DMS53 treated with DMSO at 0.1 percent for 48 hours (cell line): ENCODE data around the gene SYPL2.
A peak's percentile ranks its signal among the peaks of the same experiment; 100 is the strongest.
"Not testable (repeated sequence)": the region's sequence is repeated elsewhere in the genome, so short reads cannot be mapped to it uniquely, and the experiment has no call there.

Experiments used
- DNase-seq: peaks from one replicate; lab custom pipeline; 2025; ENCODE audit not compliant: unreplicated experiment; lab: John Stamatoyannopoulos, UW

Gene SYPL2

GRCh38 chr1:109470245-109470644 is 3.9 kb downstream of the SYPL2 start:
- no peak for DNase-seq

- no peak for DNase-seq
Observed at GRCh38 chr1:109472779-109473178, 6.4 kb downstream of the SYPL2 start.

- not testable (repeated sequence) for DNase-seq
Observed at GRCh38 chr1:109473284-109474057, 7.1 kb downstream of the SYPL2 start.

DNA sequence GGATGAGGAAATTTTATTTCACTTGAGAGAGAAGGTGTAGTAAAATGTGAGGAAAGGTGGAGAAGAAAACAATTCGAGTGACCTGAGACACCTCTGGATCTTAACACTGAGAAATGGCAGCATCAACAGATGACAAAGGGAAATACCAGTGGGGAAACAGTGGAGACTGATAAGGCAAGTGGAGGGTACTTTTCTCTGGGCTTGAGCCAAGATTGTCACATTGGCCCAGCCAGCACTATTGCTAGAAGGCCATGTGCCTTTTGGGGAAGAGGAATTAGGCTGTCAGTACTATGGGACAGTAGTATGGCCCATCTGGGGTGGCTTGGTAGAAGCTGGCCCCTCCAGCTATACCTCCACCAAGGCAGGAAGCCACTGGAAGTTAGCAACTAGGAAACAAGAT is 8.4 kb downstream of the SYPL2 start:
- no peak for DNase-seq

DNA sequence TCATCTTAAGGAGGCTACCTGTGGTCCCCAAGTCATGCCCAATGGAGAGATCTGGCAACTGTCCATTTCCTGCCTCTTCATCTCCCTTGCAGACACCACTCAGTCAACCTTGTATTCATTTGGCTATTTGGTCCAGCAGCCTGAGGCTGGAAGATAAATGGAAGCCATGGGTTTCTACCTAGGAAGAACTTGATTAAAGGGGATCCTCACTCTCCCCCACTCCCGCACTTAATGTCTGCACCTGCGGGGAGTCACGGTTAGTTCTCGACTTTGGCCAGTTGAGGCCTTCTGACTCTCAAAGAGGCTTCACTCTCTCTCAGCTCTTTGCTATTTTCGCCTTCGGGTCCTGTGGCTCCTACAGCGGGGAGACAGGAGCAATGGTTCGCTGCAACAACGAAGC is 8.9 kb downstream of the SYPL2 start:
- no peak for DNase-seq

GRCh38 chr1:109476825-109477224 is 10.5 kb downstream of the SYPL2 start:
- DNase-seq: no peak

DNA sequence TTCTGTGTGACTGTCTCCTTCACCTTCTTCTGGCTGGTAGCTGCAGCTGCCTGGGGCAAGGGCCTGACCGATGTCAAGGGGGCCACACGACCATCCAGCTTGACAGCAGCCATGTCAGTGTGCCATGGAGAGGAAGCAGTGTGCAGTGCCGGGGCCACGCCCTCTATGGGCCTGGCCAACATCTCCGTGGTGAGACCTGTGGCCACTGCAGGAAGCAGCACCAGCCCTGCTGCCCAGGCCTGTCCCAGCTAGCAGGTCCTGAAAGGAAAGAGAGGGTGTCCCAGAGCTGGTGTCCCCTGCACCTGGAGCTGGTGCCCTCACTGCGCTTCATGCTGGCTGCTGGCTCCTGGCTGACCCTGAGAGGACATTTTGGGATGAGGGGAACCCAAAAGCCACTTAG is 11.5 kb downstream of the SYPL2 start:
- no peak for DNase-seq

GRCh38 chr1:109478806-109479205 is 12.5 kb downstream of the SYPL2 start:
- DNase-seq: no peak

GRCh38 chr1:109479311-109479710 is 13.0 kb downstream of the SYPL2 start:
- no peak for DNase-seq

GRCh38 chr1:109479901-109480300 is 13.6 kb downstream of the SYPL2 start:
- DNase-seq: no peak

DNA sequence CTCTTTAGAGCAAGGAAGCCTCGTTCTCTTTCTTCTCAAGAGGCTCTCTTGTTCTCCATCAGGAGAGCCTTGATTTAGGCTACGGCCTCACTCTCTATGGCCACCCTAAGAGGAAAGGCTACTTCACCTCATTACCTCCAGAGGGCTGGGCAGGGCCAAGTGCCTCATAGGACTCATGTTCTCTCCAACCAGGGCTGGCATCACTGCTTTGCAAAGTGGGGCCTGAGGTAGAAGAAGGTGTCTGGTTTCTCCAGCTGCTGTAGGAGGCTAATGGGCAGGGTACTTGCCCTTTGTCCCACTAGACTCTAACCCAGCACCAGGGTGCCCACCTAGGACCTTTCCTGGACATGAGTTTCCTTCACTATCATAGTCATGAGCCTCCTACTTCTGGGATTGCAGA is 15.3 kb downstream of the SYPL2 start:
- no peak for DNase-seq

GRCh38 chr1:109482242-109482641 is 15.9 kb downstream of the SYPL2 start:
- no peak for DNase-seq

DNA sequence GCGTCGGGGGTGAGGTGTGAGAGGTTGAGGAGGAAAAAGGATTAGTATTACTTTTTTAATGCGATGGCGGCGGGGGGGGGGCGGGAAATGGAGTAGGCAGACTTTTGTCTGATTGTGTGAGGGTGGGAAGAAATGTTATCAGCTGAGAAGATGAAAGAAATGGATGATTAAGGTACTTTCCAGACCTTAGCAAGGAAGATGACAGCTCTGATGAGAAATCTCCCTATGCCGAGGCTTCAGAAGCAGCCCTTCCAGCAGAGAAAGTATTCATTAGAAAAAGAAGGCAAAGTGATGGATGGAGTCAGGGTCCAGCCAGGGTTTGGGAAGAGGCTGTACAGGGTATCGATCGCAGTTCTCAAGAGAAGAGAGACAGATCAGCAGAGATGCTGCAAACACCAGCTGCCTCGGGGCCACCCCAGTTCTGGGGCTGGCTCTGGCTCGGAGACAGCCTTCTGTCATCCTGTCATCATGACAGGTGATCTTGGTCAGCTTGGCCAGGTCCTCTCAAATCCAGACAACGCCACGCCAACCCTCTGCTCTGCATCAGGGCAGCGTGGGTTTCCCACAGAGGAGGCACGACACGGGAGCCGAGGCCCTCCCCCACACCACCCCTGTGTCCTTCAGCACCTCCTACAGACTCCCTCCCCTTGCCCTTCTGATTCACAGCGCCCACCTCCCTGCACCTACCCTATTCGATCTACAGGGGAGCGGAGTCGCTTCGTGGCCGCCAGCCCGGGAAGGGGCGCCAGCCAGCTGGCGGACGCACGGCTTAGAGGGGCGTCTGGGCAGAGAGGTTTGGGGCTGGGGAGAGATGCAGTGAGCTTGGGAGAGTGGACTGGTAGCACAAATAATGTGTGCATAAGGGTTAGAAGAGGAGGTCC is 16.7 kb downstream of the SYPL2 start:
- no peak for DNase-seq

- DNase-seq: peak; percentile 86
Observed at GRCh38 chr1:109483672-109484518, 17.5 kb downstream of the SYPL2 start, which contains the start of gene ATXN7L2. ATXN7L2 (plus strand) TSS chr1:109483905; CDS start chr1:109483954, 49 bp downstream.

DNA sequence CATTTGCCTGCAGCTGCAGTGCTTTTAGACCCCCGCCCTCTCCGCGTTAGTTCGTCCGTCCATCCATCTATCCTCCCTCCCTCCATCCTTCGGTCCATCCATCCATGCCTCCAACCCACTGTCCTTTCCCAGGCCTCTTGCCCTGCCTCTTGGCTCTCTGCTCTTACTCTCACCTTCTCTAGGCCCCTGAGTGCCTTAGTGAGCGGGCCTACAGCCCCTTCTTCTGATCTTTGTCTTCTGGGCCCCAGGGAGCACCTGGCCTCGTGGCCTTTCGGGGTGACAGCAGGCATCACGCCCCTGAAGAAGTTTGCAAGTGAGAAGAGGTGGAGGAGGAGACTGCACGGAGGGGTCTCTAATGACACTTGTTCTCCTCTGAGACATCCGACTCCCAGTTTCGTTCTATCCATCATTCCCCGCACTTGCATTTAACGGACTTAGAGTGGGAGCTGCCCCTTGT is 18.2 kb downstream of the SYPL2 start:
- no peak for DNase-seq

DNA sequence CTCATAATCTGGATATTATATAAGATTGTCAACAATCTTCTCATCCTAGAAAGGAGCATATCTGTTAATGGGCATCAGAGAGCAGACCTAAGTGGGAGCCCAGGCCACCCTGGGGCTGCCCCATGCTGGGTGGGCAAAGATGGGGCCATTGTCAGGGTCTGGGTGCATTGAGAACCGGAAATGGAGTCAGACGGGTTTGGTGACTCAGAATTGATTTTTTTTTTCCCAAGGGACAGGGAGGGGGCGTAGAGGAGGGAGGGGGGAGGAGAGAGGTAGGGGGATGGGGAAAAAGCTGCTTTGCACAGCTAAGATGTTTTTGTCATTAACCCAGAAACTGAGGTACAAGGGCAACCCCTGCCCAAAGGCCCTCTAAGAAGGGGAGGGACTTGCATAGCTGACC is 18.7 kb downstream of the SYPL2 start:
- DNase-seq: no peak

GRCh38 chr1:109487261-109487660 is 20.9 kb downstream of the SYPL2 start:
- DNase-seq: no peak

DNA sequence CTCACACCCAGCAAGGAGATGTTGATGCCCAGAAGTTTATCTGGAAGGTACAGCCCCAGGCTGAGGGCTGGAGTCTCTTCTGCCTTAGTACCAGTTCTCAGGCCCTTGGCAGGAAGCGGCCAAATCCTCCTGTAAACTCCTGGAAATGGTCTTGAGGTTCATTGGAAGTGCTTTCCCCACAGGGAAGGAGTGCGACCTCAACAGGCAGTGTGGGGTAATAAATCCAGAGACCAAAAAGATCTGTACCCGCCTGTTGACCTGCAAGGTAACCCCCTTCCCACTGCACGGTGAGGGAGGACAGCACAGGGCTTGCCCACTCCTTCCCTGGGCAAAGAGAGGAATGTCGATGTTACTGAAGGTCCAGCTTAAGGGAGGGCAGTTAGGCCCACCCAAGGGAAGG is 21.9 kb downstream of the SYPL2 start:
- no peak for DNase-seq

- no peak for DNase-seq
Observed at GRCh38 chr1:109488696-109489095, 22.4 kb downstream of the SYPL2 start.

DNA sequence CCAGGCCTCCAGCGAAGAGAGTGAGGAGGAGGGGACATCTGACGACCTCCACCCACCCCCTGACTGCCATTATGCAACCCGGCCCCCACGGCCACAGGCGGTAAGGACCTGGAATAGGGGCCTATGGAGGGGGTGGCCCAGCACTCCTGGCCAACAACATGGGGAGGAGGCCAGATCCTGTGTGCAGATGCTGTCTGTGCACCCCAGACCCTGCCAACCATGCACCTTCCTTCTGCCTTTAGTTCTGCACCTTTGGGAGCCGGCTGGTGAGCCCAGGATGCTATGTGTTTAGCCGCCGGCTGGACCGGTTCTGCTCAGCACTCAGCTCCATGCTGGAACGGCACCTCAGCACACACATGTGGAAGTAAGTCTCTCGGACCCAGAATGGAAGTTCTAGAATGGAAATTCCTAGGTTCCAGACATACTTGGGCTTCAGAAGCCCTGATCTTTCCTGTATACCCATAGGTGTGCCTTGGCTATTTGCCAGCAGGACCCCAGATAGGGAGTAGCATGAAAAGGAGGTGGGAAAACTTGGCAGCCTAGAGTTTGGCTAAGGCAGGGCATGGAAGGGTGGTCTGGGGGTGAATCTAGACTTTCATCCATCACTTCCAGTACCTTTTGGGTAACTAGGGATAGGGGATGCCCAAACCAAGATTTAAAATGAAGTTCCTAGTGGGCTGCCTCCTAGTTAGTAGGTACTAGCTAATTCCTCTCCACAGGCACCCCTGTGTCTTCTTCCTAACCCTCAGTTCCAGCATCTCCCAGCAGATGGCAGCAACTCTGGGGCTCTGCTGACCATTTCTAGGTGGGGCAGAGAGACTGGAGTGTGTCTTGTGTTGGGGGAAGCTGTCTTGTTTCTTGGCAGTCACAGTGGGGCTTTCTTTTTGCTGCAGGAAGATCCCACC is 23.9 kb downstream of the SYPL2 start:
- peak; percentile 36 for DNase-seq
